GM20000 (cell line): ENCODE results near the gene AGTR1.
"Not testable (repeated sequence)": the region's sequence is repeated elsewhere in the genome, so short reads cannot be mapped to it uniquely, and the experiment has no call there.

Source experiments
- DNase-seq: peaks from one replicate; pipeline ENCODE4 v3.0.0; 2012; ENCODE audit warnings: low spot score
- TF ChIP-seq, protein P1 (sequence below): IDR thresholded peaks from 2 replicates; pipeline ENCODE4 v1.5.1; 2012; ENCODE audit warnings: mild to moderate bottlenecking, control low read depth; ENCODE audit errors: extremely low read depth, missing control alignments

AGTR1 gene

GRCh38 chr3:148772835-148773234 is 75.1 kb downstream of the AGTR1 start:
- no peak for DNase-seq
- TF ChIP-seq, protein P1, sequence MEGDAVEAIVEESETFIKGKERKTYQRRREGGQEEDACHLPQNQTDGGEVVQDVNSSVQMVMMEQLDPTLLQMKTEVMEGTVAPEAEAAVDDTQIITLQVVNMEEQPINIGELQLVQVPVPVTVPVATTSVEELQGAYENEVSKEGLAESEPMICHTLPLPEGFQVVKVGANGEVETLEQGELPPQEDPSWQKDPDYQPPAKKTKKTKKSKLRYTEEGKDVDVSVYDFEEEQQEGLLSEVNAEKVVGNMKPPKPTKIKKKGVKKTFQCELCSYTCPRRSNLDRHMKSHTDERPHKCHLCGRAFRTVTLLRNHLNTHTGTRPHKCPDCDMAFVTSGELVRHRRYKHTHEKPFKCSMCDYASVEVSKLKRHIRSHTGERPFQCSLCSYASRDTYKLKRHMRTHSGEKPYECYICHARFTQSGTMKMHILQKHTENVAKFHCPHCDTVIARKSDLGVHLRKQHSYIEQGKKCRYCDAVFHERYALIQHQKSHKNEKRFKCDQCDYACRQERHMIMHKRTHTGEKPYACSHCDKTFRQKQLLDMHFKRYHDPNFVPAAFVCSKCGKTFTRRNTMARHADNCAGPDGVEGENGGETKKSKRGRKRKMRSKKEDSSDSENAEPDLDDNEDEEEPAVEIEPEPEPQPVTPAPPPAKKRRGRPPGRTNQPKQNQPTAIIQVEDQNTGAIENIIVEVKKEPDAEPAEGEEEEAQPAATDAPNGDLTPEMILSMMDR, result no peak

DNA sequence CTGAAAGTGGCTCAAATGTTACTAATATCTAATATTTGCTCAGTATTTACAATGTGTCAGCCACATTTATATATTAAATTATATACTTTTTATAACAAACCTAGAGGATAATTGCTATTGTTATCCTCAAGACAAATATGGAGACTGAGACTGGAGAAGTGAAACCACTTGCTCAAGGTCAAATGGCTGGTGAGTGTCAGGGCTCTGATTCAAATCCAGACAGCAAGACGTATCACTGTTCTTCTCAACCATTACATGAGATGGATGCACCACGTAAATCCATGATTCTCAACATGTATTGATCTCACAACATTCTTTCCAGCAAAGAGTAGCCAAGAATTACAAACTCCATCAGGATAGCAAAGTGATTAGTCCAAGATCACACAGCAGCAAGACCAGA is 76.1 kb downstream of the AGTR1 start:
- no peak for DNase-seq
- TF ChIP-seq, protein P1, result no peak

GRCh38 chr3:148778926-148779325 is 81.2 kb downstream of the AGTR1 start:
- TF ChIP-seq, protein P1, result no peak
- no peak for DNase-seq

DNA sequence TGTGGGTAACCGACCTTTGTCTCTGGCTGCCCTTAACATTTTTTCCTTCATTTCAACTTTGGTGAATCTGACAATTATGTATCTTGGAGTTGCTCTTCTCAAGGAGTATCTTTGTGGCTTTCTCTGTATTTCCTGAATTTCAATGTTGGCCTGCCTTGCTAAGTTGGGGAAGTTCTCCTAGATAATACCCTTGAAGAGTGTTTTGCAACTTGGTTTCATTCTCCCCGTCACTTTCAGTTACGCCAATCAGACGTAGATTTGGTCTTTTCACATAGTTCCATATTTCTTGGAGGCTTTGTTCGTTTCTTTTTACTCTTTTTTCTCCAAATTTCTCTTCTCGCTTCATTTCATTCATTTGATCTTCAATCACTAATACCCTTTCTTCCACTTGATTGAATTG is 87.3 kb downstream of the AGTR1 start:
- not testable (repeated sequence) for DNase-seq

DNA sequence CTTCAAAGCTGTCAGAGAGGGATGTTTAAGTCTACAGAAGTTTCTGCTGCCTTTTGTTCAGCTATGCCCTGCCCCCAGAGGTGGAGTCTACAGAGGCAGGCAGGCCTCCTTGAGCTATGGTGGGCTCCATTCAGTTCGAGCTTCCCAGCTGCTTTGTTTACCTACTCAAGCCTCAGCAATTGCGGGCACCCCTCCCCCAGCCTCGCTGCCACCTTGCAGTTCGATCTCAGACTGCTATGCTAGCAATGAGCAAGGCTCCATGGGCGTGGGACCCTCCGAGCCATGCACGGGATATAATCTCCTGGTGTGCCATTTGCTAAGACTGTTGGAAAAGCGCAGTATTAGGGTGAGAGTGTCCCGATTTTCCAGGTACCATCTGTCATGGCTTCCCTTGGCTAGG is 88.5 kb downstream of the AGTR1 start:
- DNase-seq, result not testable (repeated sequence)

DNA sequence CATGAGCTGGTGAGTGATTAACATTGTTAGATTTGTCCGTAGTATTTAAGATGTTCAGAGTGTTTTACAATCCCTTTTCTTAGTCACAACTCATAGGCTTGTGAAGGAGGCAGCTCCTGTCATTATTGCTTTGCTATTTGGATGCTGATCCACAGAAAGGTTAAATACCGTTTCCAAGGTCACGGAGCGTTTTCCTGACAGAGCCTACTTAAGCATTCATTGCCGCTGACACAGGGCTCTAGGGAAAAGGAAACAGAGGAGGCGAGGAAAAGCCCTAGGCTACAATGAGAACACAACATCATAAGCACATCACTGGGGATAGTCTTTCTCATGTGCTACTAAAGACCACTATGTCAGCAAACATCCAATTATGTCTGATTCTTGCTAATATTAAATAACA is 91.4 kb downstream of the AGTR1 start:
- DNase-seq, result no peak
- TF ChIP-seq, protein P1, result no peak

GRCh38 chr3:148789906-148790305 is 92.2 kb downstream of the AGTR1 start:
- no peak for DNase-seq
- TF ChIP-seq, protein P1, result no peak

DNA sequence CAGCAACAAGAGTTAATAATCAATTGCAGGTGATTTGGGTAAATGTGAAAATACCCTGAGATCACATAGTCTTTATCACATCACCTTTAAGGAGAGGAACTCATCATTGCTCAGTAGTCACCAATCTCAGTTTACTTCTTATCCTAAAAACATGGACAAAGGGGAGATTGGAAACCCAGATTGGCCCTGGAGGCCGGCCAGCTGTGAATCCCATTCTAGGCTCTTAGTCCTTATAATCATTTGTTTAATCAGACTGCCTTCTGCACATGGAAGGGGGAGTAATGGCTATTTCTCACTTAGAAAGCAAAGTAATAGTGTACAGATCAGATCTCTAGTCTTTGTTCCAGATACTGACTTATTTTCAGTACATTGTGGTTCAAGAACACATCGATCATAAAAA is 92.7 kb downstream of the AGTR1 start:
- no peak for DNase-seq
- TF ChIP-seq, protein P1, result no peak
